ENCODE data around the gene BAIAP3. TPM values are rescaled to one million over a fixed set of nuclear protein-coding genes. Genes with fewer than 3 reads are reported as not detected.
A peak's percentile ranks its signal among the peaks of the same experiment; 100 is the strongest.

Gene BAIAP3
- polyA plus RNA-seq, 1 experiment, result 0.33 TPM

DNA sequence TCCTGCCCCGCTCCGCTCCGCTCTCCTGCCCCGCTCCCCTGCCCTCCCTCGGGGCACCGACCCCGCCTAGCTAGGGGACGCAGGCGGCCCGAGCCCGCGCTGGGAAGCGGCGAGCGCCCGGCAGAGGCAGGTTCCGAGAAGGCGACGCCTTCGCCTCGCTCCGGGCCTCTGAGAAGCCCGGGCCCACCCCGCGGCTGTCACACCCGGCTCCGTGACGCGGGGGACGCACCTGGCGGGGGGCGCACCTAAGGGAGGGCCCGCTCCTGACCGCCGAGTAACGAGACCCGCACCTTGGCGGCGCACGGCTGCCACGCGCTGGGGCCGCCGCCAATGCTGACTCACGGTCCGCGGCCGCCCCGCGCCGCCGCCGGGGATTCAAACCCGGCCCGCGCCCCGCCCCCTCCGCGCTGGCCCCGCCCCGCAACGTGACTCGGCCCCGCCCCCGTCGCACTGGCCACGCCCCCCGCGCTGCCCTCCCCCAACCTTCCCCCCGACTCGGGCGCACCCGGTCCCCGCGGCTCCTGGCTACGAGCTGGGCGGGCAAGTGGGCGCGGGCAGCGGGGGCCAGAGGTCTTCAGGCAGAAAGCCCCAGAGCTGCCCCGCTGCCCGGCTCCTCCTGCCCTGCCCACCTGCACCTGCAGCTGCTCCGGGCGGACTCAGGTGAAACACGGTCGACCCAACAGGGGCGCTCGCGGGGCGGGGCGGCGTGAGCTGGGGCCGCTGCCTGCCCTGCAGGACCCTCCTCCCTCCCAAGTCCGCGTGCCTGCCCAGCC lies 46.0 kb downstream of the BAIAP3 start:
- CTCF ChIA-PET, result interaction anchor here (0.7 to 4.3 kb wide), 3 partner anchors 11 to 42 kb away, joined by 3 to 20 read pairs (median 18); no protein-coding TSS in a partner anchor
- DNase-seq (ENCODE audit: low read depth), result no peak
- POLR2A ChIA-PET, result no interaction called here
- H3K36me3 ChIP-seq (ENCODE audit: control insufficient read depth, insufficient read depth, low read length), result peaks cover 17% of the 10 kb centered on the region
- peak overlapping the region; percentile 49 for H3K4me3 ChIP-seq (ENCODE audit: low read depth, low read length)
- H3K27me3 ChIP-seq (ENCODE audit: control insufficient read depth, insufficient read depth, low read length), result no peaks in the 10 kb centered on the region
- TF ChIP-seq CTCF (IDR thresholded peaks at IDR 0.05; ENCODE audit: insufficient read depth, low read depth, low read length), result no peak

DNA sequence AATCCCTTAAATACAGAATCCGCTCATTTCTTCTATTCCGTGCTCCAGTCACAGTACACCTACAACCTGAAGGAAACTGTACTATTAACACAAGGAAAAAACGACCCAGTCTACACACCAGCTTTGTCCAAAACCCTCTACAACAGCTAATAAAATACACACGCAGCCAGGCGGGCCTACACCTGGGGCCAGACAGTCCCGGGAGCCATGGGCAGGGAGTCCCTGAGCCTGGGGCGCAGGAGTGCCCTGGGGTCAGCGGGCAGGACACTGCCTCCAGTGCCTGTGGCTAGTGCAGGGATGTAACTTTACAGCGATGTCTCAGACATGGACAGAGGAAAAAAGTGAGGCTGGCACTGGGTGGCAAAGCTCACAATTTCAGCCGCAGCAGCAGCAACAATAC lies 46.8 kb downstream of the BAIAP3 start:
- Histone ChIP-seq H3K4me3 (ENCODE audit: low read depth, low read length) (no peak overlapping the region), H3K27me3 (ENCODE audit: control insufficient read depth, insufficient read depth, low read length) (no peaks in the 10 kb centered on the region), H3K36me3 (ENCODE audit: control insufficient read depth, insufficient read depth, low read length) (peaks cover 17% of the 10 kb centered on the region)
- POLR2A ChIA-PET, result no interaction called here
- no peak for DNase-seq (ENCODE audit: low read depth)
- TF ChIP-seq CTCF (IDR thresholded peaks at IDR 0.05; ENCODE audit: insufficient read depth, low read depth, low read length), result no peak
- CTCF ChIA-PET, result interaction anchor here (0.6 to 4.3 kb wide), 3 partner anchors 12 to 634 kb away, joined by 3 to 20 read pairs (median 18); no protein-coding TSS in a partner anchor

DNA sequence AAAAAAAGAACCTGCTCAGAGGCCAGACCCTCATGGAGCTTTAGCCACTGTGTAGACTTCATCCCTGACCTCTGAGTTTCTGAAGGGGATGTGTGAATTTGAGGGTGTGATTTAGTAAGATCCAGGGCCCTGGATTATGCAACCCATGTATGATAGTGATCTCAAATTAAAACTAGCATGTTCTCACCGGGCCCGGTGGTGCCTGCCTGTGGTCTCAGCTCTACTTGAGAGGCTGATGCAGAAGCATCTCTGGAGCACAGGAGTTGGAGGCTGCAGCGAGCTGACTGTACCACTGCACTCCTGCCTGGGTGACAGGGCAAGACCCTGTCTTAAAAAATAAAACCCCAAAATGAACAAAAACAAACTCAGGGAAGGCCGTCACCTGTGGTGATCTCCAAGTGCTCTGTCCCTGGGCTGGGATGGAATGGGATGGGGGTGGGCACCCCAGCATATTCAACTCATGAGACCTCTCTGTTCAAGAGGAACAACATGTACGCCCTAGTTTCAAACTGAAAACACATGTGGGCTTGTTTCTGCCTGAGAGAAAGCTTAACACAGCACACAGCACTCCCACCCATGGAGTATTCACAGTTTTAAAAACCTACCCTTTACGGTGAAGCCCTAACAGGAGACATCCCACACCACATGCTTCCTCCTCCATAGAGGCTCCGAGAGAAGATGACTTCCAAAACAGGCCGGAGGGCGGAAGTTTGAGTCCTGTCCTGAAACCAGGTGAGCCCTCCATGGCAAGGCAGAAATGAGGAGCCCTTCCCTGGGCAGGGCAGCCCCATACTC lies 48.4 kb downstream of the BAIAP3 start:
- no peaks in the 10 kb centered on the region for H3K27me3 ChIP-seq (ENCODE audit: control insufficient read depth, insufficient read depth, low read length)
- TF ChIP-seq CTCF (IDR thresholded peaks at IDR 0.05; ENCODE audit: insufficient read depth, low read depth, low read length), result no peak
- H3K36me3 ChIP-seq (ENCODE audit: control insufficient read depth, insufficient read depth, low read length), result peaks cover 14% of the 10 kb centered on the region
- DNase-seq (ENCODE audit: low read depth), result no peak
- no peak overlapping the region for H3K4me3 ChIP-seq (ENCODE audit: low read depth, low read length)
- POLR2A ChIA-PET, result no interaction called here
- CTCF ChIA-PET, result no interaction called here

DNA sequence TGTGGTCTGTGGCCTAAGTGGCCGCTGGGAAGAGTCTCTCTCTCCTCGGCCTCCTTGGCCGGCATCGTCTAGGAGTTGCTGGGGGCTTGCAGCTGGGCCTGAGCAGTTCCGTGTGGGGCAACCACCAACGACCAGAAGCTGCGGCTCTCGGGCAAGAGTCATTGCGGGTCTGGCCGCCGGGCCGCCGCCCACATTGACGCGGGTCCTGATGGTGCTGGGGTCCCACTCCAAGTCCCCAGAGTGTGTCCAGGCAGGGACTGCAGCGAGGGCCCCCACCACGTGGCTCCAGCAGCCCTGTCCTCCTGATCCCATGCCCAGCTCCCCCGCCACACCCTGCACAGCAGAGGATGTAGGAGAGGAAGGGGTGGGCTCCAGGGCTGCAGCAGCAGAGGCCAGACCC lies 50.1 kb downstream of the BAIAP3 start:
- no peak for TF ChIP-seq CTCF (IDR thresholded peaks at IDR 0.05; ENCODE audit: insufficient read depth, low read depth, low read length)
- Histone ChIP-seq H3K36me3 (ENCODE audit: control insufficient read depth, insufficient read depth, low read length) (peaks cover 15% of the 10 kb centered on the region), H3K4me3 (ENCODE audit: low read depth, low read length) (no peak overlapping the region), H3K27me3 (ENCODE audit: control insufficient read depth, insufficient read depth, low read length) (no peaks in the 10 kb centered on the region)
- DNase-seq (ENCODE audit: low read depth), result no peak
- POLR2A ChIA-PET, result no interaction called here
- CTCF ChIA-PET, result interaction anchor here (1.0 to 1.1 kb wide), 2 partner anchors 12 to 14 kb away, joined by 3 read pairs; no protein-coding TSS in a partner anchor

DNA sequence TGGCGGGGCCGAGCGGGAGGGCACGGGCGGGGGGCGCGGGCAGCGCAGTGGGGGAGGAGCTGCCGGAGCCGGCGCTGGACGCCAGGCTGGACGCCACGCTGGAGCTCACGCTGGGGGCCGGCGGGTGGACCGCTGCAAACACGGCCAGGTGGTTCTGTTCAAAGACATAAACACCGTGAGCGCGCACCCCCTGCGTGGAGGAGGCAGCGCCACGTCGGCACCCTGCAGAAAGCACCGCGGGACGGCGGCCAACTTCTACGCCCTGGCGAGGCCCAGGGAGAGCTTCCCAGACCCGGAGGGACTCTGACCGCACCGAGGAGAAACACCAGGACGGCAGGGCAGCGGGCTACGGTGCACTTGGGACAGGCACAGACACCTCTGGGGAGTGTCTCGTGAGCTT lies 51.8 kb downstream of the BAIAP3 start:
- ChIA-PET POLR2A (no interaction called here), CTCF (no interaction called here)
- TF ChIP-seq CTCF (IDR thresholded peaks at IDR 0.05; ENCODE audit: insufficient read depth, low read depth, low read length), result no peak
- no peak for DNase-seq (ENCODE audit: low read depth)
- Histone ChIP-seq H3K4me3 (ENCODE audit: low read depth, low read length) (no peak overlapping the region), H3K36me3 (ENCODE audit: control insufficient read depth, insufficient read depth, low read length) (peaks cover 19% of the 10 kb centered on the region), H3K27me3 (ENCODE audit: control insufficient read depth, insufficient read depth, low read length) (no peaks in the 10 kb centered on the region)
